HCEC 1CT (cell line): ENCODE data around the gene SLC48A1.
A peak's percentile ranks its signal among the peaks of the same experiment; 100 is the strongest.

Experiments
- DNase-seq: peaks from one replicate; pipeline ENCODE4 v3.0.0-alpha.2; 2017

SLC48A1 gene

DNA sequence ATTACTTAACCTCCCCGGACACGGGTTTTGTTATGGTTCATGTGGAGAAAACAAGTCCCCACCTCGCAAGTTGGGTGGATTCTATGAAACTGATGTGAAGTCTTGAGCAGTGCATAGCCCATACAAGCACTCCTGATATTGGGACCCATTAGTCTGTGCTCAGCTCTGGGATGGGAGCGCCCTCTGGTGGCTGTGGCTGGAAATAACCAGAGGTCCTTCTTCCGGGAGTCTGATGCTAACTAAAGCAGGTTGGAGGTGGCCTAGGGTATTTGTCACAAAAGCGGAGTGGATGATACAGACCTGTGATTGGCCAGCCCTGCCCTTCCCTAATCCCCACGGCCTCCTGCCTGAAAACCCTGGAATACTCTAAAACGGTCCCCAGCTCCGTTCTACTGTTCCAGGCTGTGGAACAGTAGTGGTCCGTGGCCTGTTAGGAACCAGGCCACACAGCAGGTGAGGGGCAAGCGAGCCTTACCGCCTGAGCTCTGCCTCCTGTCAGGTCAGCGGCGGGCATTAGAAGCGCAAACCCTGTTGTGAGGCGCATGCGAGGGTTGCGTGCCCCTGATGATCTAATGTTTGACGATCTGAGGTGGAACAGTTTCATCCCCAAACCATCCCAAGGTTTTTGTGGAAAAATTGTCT is 6.4 kb downstream of the SLC48A1 start:
- peak; percentile 65 for DNase-seq

DNA sequence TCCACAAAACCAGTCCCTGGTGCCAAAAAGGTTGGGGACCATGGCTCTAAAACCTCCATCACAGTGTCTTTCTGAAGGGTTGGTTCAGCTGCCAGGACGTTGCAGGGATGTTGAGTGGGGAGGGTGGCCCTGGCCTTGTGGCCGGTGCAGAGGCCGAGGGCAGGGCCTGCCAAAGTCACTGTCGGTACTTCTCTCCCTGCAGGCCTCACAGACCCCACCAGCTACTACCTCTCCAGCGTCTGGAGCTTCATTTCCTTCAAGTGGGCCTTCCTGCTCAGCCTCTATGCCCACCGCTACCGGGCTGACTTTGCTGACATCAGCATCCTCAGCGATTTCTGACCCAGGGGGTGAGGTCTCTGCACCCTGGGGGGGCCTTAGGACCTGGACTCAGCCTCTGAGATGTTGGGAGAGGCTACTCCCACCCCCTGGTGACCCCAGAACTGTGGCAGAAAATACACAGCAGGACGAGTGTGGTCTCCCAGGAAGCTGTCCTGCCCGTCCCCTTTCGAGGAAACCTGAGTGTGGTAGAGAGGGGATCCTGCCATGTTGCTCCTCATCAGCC is 7.0 kb downstream of the SLC48A1 start:
- no peak for DNase-seq

DNA sequence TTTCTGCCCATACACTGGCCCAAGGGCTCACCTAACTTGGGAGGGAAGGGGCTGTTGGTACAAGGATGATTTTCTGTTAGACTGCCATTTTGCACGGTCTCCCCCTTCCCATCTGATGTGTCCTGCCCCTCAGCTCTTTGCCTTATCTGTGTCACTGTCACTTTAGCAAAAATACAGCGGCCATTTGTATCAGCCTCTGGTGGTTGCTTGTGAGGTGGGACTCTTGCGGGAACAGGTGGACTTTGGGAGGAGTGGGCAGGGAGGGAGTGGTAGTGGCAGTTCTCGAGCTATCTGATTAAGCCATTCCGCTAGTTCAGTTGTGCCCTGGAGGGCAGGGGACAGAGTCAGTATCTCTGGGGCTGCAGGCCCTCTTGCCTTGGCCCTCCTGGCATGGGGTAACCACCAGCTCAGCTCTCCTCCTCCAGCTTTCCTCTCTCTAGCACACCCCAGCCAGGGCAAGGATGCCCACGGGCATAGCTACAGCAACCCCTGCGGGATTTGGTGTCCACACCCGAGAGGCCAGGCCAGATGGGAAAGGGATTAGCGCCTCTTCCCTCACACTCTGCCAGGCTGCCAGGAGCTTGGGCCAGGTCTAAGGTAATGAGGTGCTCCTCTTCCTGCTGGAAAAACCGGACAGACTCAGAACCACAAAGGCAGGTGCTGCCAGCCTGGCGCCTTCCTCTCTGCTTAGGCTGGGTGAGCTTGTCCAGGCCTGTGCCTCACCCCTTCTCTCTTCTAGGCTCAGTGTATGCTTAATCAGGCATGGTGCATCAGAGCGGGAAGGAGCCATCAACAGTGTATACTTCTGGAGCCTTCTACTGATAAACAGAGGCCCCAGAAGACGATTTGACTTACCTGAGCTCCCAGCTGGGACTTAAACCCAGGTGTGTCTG is 8.7 kb downstream of the SLC48A1 start:
- DNase-seq: no peak

DNA sequence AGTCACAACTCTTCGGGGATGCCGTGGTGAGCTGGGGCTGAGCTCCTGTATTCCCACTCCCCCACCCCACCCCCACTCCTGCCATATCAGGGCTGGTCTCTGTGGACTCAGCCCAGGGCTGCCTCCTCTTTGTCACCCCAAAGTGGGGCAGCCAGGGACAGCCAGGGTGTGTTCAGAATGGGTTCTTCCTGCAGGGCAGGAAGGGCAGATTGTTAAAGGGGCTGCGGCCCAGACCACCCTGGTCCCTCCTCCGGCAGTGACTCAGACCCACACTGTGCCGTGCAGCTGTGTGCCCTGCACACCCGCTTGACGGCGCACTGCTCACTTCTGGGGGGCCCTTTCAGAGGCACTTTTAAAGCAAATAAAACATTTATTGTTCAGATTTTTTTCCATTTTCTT is 9.3 kb downstream of the SLC48A1 start:
- no peak for DNase-seq

DNA sequence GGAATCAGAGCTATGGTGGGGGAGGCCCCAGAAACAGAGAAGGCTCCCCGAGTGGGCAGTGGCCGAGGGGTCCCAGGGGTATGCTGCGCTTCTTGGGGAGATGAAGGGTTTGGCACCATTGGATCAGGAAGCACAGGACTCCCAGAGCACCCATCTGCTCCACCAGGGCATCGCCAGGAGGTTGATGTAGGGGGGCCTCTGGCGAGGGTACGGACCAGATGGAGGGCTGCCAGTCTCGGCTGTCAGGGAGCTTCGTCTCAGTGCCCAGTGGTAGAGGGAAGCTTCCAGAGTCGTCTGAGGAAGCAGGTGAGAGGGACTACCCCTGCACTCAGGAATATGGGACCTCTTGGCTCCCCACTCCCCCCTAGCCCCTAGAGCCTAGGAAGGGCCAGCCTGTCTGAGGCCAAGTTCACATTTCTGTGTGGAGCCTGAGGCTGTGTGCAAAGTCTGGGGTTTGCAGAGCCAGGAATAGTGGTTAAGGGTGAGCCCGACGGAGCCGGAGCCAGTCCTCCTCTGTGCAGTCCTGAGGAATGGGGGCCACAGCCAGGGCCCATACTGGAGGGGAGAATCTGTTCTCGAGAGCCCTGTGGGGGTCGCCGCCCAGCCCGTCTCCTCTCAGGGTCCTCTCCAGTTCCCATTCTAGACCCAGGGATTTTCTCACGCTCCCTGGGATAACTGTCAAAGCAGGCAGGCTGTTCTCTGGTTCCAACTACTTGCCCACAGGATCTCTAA is 10.2 kb downstream of the SLC48A1 start:
- no peak for DNase-seq

DNA sequence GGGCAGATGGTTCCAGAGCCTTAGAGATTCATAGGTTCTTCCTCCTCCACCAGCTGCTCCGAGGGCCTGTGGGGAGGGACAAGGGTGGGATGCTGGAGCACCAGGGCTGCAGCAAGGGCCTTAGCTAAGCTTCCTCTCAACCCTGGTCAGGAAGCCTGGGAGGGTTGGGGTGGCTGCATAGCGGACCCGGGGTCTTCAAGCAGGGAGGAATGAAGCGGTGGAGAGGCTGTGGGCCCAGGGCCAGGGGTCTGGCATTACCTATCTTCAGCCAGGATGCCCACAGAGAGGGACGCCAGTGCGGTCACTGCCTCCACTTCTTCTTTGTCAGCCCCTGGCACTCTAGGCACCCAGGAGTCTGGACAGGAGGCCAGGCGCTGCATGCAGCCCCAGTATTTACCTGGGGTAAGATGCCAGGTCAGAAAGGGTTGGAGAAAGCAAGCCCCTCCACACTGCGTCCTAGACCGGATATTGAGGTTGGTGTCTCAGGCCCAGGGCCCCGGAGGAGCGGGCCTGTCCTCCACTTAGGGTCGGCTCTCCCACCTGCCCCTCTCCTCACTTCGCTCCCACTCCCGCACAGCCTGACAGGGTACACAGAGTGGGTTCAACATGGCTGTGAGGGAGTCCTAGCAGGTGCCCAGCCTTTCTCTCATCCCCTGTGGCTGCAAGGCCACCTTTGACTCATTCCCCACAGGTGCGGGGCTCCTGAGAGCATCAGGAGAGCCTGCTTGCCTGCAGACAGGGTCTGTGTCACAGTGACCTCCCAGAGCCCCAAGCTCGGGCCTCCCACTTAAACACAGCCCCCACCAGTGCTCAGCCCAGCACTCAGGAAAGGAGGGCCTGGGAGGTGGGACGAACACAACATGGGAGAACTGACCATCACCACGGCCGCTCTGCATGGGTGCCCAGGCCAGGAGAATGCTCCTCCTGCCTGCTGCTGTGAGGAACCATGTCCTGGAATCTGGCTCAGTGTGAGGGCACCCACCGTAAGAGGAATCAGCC is 11.1 kb downstream of the SLC48A1 start:
- no peak for DNase-seq

DNA sequence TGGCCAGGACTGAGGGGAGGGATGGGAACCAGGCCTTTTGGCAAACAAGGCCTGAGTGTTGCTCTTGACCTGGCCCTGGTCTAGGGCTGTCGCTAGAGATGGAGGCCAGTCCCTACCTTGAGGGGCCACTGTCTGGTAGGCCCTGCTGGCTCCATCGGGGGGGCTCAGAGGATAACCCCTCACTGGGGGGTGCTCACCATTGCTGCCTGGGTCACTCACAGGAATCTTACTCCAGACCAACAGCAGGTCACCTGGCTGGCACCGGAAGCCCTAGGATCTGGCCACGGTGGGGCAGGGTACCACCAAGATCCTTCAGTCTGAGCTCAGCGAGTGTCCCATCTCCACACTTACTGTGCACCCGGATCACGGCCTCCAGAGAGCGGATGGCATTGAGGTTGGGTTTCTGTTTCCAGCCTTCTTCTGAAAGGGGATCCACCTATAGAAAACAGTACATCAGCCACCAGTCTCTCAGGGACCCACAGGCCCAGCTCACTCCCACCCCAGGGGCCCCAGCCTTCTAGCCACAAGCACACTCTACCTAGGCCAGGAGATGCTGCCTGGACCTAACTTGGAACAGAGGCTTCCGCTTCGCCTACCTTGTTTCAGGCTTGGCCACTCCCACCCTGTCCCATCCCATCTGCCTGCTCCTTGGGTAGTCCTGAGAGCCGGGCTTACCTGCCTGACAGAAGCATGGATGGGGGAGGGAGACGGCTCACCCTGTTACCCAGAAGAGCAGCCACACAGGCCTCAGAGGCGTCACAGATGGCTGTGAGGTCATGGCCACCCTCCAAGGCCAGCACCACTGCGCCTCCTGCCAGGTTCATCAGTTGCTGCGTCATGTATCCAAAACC is 12.2 kb downstream of the SLC48A1 start:
- DNase-seq: no peak

DNA sequence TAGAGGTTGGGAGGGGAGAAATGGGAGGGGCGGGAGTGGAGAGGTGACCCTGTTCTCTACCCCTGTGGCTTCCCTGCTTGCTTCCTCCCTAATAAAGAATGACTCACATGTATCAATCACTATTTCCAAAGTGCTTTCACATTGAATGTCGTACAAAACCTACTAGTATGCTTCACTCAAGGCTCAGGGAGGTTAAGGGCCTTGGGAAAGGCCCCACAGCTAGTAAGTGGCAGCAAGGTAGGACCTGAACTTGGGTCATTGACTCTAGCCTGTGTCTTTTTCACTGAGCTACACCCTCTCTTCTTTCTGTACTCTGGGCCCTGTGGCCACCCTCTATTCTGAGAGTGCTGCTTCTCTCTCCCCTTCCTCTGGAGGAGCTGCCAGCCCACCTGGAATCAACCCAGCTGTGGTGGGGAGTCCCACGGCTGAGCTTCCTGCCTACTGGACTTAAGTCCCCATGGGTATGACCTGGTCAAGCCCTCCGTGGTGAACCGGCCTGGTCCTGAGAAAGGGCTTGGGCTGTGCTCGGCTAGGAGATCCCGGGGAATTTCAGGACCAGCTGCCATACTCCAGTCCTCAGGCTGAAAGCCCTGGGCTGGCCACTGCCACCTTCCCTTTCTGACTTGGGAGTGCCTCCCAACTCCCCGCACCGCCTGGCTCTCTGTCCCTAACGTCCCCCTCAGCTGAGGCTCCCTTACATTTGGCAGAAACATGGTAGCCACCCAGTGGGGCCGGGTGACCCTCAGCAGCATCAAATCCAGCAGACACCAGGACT is 13.0 kb downstream of the SLC48A1 start:
- no peak for DNase-seq

DNA sequence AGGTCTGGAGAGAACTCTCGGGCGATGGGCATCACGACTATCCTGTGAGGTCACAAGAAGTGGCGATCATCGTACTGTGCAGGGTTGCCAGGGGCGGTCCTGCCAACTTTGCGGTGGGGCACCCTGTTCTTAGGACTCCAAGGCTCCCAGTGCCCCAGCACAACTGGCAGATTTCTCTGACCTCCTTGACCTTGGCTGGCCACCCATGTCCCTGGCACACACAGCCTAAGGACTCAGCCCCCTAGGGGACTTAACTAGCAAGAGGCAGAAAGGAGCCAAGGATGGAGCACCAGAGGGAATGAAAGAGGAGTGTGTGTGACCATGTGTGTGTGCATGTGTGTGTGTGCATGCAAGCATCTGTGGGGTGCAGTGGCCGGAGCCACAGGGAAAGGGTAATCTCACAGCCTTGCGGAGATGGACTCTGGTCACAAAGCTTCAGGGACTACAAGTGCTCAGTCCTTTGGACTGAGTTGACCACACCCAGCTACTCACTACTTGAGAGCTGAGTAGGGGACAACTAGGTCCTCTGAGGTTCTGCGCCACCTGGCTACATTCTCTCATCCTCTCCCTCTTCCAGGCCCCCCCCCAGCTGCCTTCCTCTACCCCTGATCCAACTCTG is 13.7 kb downstream of the SLC48A1 start:
- DNase-seq: no peak

DNA sequence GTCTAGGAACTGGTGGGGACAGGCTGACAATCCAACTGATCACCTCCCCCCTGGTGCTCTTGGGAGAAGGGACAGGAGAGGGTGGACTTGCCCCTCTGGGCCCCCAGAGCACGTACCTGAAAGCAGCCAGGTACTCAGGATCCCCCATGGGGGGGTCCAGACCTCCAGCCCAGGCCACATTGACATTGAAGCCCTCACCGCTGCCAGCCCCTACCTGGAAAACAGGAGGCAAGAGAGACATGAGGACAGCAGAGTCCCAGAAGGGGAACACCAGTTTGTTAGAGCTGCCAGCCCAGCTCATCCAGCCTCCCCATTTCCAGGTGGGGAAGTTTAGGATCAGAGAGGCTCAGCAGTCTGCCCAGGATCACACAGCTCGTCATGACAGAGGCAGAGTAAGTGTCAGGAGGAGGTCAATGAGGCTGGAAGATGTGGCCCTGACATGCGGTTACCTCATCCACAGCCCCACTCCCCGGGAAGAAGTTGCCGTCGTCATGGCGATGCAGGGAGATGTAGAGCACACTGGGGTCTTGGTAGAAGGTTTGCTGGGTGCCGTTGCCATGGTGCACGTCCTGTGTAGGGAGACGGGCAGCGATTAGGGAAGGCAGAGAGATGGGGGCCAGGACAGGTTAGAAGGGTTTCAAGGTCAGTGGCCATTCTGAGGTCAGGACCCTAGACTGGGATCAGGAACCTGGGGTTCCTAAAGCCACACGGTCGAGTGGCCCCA is 14.7 kb downstream of the SLC48A1 start:
- DNase-seq: no peak

DNA sequence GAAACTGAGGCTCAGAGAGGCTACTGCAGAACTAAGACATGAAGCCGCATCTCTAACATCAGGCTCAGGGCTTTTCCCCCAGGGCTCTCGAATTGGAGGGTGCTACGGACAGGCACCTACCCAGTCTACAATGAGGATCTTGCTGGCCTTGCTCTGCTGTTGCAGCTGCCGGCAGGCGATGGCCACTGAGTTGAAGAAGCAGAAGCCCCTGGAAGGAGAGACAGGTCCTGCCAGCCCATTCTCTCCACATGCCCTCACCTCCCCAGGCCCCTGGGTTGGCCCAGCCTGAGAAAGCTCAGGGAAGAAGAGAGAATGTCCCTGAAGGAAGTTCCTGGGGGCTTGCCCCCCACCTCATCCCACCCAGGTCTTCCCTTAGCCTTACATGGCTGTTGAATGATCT is 16.1 kb downstream of the SLC48A1 start:
- no peak for DNase-seq

DNA sequence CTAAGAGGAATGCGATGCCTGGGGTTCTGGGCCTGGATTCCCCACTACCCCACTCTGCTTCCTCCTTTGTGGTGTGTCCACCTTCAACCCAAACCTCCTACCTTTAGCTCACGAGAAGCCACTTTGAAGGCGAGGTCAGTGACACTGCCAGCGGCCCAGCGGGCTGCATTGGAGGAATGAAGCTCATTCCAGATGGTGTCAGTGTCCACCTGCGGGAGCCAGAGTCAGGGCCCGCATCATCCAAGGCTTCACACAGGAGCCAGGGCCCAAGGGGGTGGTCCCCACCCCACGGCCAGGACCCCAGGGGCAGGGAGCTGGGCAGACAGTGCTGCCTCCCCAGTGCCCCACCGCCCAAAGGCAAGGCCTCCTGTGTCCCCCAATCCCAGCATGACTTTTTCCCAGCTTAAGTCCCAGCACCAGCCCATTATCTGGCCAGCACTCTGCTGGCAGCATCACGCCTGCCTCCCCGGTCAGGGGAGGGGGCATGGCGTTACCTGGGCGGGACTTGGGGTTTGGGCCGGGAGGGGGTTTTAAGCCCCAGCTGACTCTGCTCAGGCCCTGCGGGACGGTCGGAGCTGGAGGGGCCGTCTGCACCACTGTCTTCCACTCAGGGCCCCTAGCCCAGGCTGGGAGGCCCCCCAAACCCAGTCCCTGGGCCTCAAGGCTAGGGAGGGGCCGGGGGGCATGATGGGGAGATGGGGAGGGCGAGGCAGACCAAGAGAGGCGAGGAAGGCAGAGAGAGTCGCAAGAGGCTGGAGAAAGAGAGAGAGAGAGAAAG is 16.9 kb downstream of the SLC48A1 start:
- DNase-seq: no peak

DNA sequence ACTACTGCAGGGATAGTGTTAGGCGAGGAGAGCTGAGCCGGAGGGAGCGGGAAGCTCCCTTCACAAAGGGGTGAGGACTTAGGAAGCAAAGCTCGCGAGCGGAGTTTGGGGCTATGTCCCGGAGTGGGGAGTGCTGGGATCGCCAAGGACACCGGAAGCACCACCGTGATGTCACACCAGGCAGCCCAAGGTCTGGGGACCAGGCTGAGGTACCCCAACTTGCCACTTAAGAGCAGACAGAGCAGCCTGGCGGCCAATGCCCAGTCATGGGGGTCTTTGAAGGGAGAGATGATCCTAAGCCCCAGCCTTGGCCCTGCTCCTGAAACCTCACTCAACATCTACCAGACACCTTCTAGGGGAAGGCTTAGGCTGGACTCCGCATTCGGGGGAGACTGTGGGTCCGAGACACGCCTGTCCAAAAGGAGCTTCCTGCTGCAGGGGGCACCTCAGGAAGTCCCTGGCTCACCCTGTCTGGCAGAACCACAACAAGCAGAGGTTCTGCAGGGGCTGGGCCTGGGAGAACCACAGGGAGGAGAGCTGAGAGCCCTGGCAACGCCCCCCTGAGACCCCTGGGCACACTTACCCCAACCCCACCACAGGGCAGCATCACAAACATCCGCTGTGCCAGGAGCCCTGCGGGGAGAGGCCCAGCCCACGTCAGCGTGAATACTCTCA is 17.8 kb downstream of the SLC48A1 start:
- DNase-seq: no peak

DNA sequence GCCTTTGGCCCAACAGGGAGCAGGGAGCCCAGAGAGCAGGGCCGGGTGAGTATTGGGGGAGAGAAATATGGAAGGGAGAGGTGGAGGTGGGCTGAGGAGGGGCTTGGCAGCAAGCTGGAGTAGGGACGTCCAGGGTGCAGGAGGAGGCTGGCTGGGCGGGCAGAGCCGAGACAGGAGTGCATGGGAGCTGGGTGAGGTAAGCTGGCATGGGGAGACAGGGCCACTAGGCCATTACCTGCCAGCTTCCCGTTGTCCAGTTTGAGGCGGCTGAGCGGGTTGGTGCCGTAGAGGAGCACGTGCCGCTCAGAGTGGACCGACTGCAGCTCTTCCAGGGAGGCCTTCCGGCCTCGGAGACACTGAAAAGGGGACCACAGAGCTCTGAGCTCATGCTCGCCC is 18.3 kb downstream of the SLC48A1 start:
- DNase-seq: no peak

DNA sequence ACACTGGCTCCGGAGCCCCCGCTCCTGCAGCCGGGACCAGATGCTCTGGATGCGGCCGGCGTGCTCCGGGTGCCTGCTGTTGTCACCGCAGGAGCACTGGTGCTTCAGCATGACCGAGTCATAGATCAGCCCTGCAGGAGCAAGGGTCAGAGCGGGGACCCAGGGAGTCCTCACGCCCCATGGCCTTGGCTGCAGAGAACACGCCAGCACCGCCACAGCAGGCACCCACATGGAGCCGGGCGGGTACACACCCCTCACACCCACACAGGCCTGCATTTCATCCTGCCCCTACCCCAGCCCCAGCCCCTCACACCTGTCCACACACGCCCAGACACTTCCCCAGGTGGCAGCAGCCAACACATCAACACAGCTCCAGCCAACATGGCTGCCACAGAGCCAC is 18.8 kb downstream of the SLC48A1 start:
- DNase-seq: no peak

DNA sequence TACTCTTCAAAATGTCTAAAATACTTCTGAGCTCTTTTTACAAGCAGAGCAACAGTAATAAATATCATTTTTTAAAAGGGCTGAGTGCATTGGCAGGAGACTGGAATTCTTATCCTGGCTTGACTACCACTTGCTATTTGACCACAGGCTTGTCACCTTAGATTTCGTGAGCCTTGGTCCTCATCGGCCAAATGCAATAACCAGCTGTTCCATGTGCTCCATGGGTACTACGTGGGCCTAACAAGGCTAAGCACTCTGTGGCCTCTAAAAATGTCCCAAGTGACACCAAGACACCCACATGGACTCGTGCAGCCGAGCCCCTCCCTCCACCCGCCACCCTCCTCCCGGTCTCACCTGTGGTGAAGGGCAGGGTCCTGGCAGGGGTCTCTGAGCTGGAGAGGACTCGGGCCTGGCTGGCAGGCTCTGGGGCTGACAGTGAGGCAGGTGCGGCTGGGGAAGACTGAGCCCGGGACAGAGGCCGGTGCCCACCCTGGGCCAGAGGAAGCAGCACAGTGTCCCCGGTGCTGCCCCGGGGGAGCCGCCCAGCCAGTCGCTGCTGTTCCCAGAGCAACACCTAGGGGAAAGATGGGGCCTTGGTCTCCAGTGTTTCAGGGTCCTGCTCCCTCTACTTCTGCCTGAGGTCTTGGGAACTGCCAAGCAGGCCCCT is 20.1 kb downstream of the SLC48A1 start:
- DNase-seq: no peak

DNA sequence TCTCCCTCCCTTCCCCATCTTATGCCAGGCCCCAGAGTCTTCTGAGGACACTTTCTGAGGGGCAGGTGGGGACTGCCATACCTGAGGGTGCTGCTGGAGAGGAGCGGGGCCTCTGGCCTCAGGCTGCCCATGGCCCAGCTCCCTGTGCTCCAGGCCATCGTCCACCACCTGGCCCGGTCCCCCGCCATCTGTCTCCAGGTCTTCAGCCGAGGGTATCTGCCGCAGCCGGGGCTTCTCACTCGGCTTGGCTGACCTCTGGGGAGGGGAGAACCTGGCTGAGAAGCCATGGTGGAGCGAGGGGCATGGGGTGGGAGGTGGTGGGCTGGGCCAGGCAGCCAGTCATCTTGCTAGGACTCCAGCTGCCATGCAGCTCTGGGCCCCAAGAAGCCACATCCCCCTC is 21.6 kb downstream of the SLC48A1 start:
- DNase-seq: no peak
